ENCODE measurements around the gene PKN3. TPM values are rescaled to one million over a fixed set of nuclear protein-coding genes. Genes with fewer than 3 reads are reported as not detected.

The PKN3 gene
- not detected in 2 replicates for polyA plus RNA-seq

DNA sequence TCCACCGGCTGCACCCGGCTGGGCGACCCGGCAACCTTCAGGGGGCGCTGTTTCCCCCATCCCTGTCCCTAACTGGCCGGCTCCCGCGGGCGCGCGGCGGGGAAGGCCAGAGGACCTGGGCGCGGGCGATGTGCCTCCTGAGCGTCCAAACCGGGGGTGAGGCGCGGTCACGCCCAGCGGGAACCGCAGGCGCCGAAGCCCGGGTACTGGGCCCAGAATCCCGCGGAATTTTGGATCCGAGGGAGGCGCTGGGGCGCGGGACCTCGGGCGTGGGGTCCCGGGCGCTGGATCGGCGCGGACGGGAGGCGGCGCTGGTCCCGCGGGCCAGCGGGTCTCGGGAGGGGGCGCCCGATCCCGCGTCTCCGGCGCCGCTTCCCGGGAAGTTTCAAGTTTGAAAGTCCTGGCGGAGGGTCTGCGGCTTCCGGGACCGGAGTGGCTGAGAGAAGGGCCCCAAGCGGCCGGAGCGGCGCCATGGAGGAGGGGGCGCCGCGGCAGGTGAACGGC, at the start of gene PKN3:
Gene PKN3 (plus strand): TSS at position 59 of the 504 bp plus-strand sequence. CDS start 413 bp downstream, at position 472.

DNA sequence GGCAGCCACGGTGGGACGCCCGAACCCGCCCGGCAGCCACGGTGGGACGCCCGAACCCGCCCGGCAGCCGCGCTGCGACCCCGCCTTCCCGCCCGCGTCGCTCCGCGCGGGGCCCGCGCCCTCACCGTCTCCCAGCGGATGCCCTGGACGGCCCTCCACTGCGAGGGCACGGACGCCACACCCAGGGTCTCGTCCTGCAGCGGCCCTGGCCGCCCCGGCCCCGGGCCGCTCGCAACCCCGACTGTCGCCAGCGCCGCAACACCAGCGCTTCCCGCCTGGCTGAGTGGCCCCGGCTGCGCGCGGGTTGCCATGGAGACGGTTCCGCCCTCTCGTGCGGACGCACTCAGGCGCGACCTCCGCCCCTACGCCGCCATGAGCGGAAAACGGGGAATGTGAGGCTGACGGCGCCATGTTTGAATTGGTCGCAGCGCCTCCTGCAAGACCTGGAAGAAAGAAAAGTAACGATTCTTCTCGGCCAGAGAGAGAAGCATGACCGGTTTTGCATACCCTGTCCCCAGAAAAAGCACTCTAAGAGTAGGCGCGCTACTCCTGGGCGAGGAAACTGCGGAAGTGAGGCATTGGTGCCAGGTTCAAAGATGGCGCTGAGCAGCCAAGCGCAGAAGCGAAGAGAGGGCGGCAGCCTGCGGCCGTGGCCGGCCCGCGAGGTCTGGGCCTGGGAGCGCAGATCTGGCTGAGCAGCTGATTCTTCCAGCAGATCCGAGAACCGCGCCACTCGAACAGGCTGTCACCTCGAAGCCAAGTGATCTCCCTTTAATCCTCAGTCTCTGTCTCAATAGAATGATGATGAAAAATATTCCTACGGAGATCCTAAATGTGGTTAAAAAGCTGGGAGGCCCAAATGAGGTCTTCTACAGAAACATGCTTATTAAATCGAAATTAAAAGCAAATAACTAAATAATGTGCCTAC, 45.6 kb upstream of the PKN3 start, which contains the start of gene DYNC2I2:
Gene DYNC2I2 (minus strand): TSS at position 432 of the 928 bp plus-strand sequence. CDS start 121 bp downstream, at position 311.

DNA sequence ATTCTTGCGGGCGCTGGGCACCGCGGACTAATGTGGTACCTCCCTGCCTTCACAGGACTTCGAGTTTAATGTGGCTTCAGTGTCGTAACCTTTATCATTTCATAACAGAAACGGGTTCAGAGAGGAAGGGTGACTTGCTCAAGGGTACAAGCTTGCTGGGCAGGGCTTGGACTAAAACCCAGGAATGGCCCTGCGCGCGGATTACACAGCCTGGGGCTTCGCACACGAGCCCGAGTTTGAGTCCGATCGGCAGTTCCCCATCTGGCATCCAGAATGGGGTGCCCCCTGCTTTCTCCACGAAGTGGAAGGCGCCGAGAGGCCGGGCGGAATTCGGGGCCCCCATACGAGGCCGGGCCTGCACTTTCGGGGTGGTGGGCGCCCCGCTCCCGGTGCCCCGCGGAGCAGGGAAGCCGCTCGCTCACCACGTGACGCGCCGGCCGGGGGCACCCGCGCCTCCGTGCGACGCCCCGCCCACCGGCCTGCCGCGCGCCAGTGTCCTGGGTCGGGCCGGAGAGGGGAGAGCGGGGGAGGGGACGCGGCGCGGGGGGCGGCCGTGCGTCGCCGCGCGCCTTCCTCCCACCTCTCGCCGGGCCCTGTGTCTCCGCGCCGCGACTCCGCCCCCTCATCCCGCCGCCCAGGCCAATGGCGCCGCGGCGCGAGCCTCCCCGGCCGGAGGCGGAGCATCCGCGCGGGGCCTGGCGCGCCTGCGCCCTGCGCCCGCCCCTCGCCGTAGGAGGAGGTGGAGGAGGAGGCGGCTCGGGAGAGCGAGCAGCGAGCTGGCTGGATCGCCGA, 13.6 kb upstream of the PKN3 start, which contains the start of gene SET:
Gene SET (plus strand): TSS at position 722 of the 792 bp plus-strand sequence. CDS start 361 bp downstream, outside the sequence.

DNA sequence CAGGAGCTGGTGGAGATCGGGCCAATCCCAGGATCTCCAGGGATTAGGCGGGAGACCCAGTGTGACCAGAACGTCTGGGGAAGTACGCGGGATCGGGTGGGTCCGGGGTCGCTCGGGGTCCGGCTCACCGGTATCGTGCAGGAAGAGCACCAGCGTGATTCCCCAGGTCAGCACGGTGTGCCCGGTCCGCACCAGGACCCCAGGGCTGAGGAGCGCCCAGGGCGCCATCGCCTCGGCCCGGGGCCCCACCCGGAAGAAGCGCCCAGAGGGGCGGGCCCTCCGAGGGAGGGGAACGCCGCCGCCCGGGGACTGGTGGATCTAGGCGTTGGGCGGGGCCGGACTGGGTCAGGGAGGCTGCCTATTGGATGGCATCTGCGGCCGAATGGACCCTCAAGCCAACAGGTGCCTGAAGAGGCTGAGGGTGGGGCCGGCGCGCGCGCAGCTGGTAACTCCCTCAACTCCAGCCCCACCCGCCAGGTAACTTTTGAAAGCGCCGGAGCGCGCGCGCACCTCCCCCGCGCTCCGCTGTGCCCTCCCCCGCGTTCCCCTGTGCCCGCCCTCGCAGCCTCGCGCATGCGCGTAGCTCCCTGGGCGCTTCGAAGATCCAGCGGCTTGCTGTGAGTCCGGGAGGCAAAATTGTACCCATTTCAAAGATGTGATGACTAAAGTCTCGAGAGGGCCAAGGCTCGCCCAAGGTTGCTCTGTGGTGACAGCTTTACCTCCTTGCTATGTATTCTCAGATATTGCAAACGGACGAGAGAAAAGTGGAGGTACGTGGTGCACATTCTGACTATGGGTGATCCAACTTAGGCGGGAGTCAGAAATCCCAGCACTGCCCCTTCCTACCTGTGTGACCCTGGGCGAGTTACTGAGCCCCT, 21.8 kb downstream of the PKN3 start, which contains the start of gene ZDHHC12:
Gene ZDHHC12 (minus strand): TSS at position 262 of the 878 bp plus-strand sequence. CDS start 34 bp downstream, at position 228.

Other genes starting within 250 kb of the PKN3 start
- gene ODF2, start 246.5 kb upstream of the PKN3 start, polyA plus RNA-seq, result 9.2 and 12.3 TPM in 2 replicates
- gene GLE1, start 197.8 kb upstream of the PKN3 start, polyA plus RNA-seq, result 8.3 and 13.0 TPM in 2 replicates
- gene SPTAN1, start 149.9 kb upstream of the PKN3 start, polyA plus RNA-seq, result 685 and 889 TPM in 2 replicates
- gene DYNC2I2, start 45.7 kb upstream of the PKN3 start, polyA plus RNA-seq, result 0.14 and 0.77 TPM in 2 replicates
- gene SET, start 13.3 kb upstream of the PKN3 start, polyA plus RNA-seq, result 177 and 187 TPM in 2 replicates
- gene ZDHHC12, start 21.6 kb downstream of the PKN3 start, polyA plus RNA-seq, result 0.21 TPM in 1 of 2 replicates, not detected in the other
- 2.3 and 4.4 TPM in 2 replicates for gene ZER1, start 69.4 kb downstream of the PKN3 start, polyA plus RNA-seq
- gene TBC1D13, start 84.8 kb downstream of the PKN3 start, polyA plus RNA-seq, result 2.0 and 2.6 TPM in 2 replicates
- gene ENDOG, start 116.0 kb downstream of the PKN3 start, polyA plus RNA-seq, result 8.6 and 12.4 TPM in 2 replicates
- 5.4 and 9.8 TPM in 2 replicates for gene SPOUT1, start 127.3 kb downstream of the PKN3 start, polyA plus RNA-seq
- gene KYAT1, start 179.4 kb downstream of the PKN3 start, polyA plus RNA-seq, result 12.4 and 14.1 TPM in 2 replicates
- 10.3 and 11.2 TPM in 2 replicates for gene LRRC8A, start 179.6 kb downstream of the PKN3 start, polyA plus RNA-seq
- 4.6 TPM in 1 of 2 replicates, not detected in the other for gene PHYHD1, start 218.5 kb downstream of the PKN3 start, polyA plus RNA-seq
- gene DOLK, start 245.1 kb downstream of the PKN3 start, polyA plus RNA-seq, result 16.7 and 20.3 TPM in 2 replicates
- 8.6 and 11.3 TPM in 2 replicates for gene NUP188, start 245.2 kb downstream of the PKN3 start, polyA plus RNA-seq